SK-N-SH (cell line): ENCODE measurements around the gene TM7SF2. TPM values are rescaled to one million over a fixed set of nuclear protein-coding genes. Genes with fewer than 3 reads are reported as not detected.

Source experiments
- CTCF ChIA-PET: fragments of 300-600, 350-600 bp; formaldehyde crosslinking; extraction: SDS; loops from one replicate; lab custom pipeline; 2021; lab: Yijun Ruan, JAX
- POLR2A ChIA-PET: fragments of 350-600 bp; sonication (Branson Sonifier 250); formaldehyde crosslinking; extraction: SDS; loops from one replicate; lab custom pipeline; 2020; ENCODE audit warnings: antibody characterized with exemption, inconsistent platforms; lab: Yijun Ruan, JAX
- DNase-seq: peaks from one replicate; pipeline ENCODE4 v3.0.0; 2012
- H2AFZ ChIP-seq: fragments of 200-600 bp; sonication (generic); 2 replicates; pipeline ENCODE4 v1.8.1; 2016; ENCODE audit warnings: antibody characterized with exemption, mild to moderate bottlenecking, low read depth
- H3F3A ChIP-seq: fragments of 200-600 bp; sonication (generic); replicated peaks from 2 replicates; pipeline ENCODE3; 2016; ENCODE audit warnings: antibody characterized with exemption, mild to moderate bottlenecking; ENCODE audit not compliant: insufficient read depth
- H3K27ac ChIP-seq, 2 experiments: fragments of 200-500 bp in 1 of 2; fragments of 200-600 bp in 1 of 2; sonication (Bioruptor generic) in 1 of 2; sonication (generic), shearing (Covaris generic) in 1 of 2; 2 replicates each; pipeline versions ENCODE4 v1.5.1 to v1.6.1; 2014 to 2016; ENCODE audit warnings: low read depth in 2 of 2, inconsistent platforms in 1 of 2, low read length in 1 of 2, mild to moderate bottlenecking in 1 of 2, mixed read lengths in 1 of 2
- H3K27me3 ChIP-seq: fragments of 200-600 bp; sonication (generic), shearing (Covaris generic); 2 replicates; pipeline ENCODE4 v1.6.1; 2016; ENCODE audit warnings: mixed run types; ENCODE audit not compliant: insufficient read depth
- H3K36me3 ChIP-seq, 2 experiments: fragments of 200-500 bp in 1 of 2; fragments of 200-600 bp in 1 of 2; sonication (Bioruptor generic) in 1 of 2; sonication (generic) in 1 of 2; replicated peaks in 1 of 2; 2 replicates each; pipeline versions ENCODE3 to v1.5.1; 2014 to 2016; ENCODE audit warnings: low read length in 1 of 2, mild to moderate bottlenecking in 1 of 2; ENCODE audit not compliant: insufficient read depth in 2 of 2, control insufficient read depth in 1 of 2
- H3K4me1 ChIP-seq, 2 experiments: fragments of 200-500 bp in 1 of 2; fragments of 200-600 bp in 1 of 2; sonication (Bioruptor generic) in 1 of 2; sonication (generic), shearing (Covaris generic) in 1 of 2; 2 replicates each; pipeline versions ENCODE4 v1.5.1 to v1.6.1; 2014 to 2016; ENCODE audit warnings: low read depth in 1 of 2, low read length in 1 of 2, mixed run types in 1 of 2; ENCODE audit not compliant: insufficient read depth in 2 of 2, control insufficient read depth in 1 of 2
- H3K4me2 ChIP-seq: fragments of 200-600 bp; sonication (generic), shearing (Covaris generic); 2 replicates; pipeline ENCODE4 v1.6.1; 2017; ENCODE audit warnings: mixed run types
- H3K4me3 ChIP-seq, 2 experiments: fragments of 200-500 bp in 1 of 2; fragments of 200-600 bp in 1 of 2; sonication (Bioruptor generic) in 1 of 2; sonication (generic), shearing (Covaris generic) in 1 of 2; 2 replicates each; pipeline versions ENCODE4 v1.5.1 to v1.8.1; 2014 to 2016; ENCODE audit warnings: low read depth in 2 of 2, inconsistent platforms in 1 of 2, low read length in 1 of 2, mild to moderate bottlenecking in 1 of 2, mixed read lengths in 1 of 2, moderate library complexity in 1 of 2
- H3K79me2 ChIP-seq: fragments of 200-600 bp; sonication (generic); 2 replicates; pipeline ENCODE4 v1.8.1; 2017; ENCODE audit warnings: mild to moderate bottlenecking; ENCODE audit not compliant: insufficient read depth
- H3K9ac ChIP-seq: fragments of 200-600 bp; sonication (generic); 2 replicates; pipeline ENCODE4 v1.6.1; 2017; ENCODE audit warnings: mixed run types
- H3K9me2 ChIP-seq: fragments of 200-600 bp; sonication (generic); 2 replicates; pipeline ENCODE4 v1.6.1; 2017; ENCODE audit warnings: mixed run types
- H3K9me3 ChIP-seq: fragments of 200-600 bp; sonication (generic); 2 replicates; pipeline ENCODE4 v1.6.1; 2017; ENCODE audit warnings: mixed run types, mild to moderate bottlenecking, moderate library complexity
- H4K20me1 ChIP-seq: fragments of 200-600 bp; sonication (generic); 2 replicates; pipeline ENCODE4 v1.6.1; 2017; ENCODE audit warnings: mild to moderate bottlenecking, mixed run types; ENCODE audit not compliant: insufficient read depth
- CHD2 ChIP-seq: fragments of 150-350 bp; IDR thresholded peaks from 2 replicates; pipeline ENCODE4 v1.6.1; 2018; ENCODE audit warnings: low read length; ENCODE audit not compliant: partially characterized antibody
- EP300 ChIP-seq, 2 experiments: IDR thresholded peaks; 2 replicates each; pipeline versions ENCODE4 v1.4.0 to v1.6.1; 2012; ENCODE audit warnings: borderline replicate concordance in 1 of 2, low read depth in 1 of 2, low read length in 1 of 2
- FOSL2 ChIP-seq: IDR thresholded peaks from 2 replicates; pipeline ENCODE4 v1.4.0; 2012; ENCODE audit warnings: low read depth, mild to moderate bottlenecking, moderate library complexity, borderline replicate concordance
- FOXJ3 ChIP-seq: sonication (generic); formaldehyde crosslinking; IDR thresholded peaks from 2 replicates; pipeline ENCODE4 v1.5.1; 2020; ENCODE audit warnings: mild to moderate bottlenecking, missing genetic modification reagents
- GATA2 ChIP-seq: sonication (generic); formaldehyde crosslinking; IDR thresholded peaks from 2 replicates; pipeline ENCODE4 v1.5.0; 2020; ENCODE audit warnings: mild to moderate bottlenecking, missing genetic modification reagents
- IRF3 ChIP-seq: fragments of 150-350 bp; IDR thresholded peaks from 2 replicates; pipeline ENCODE4 v1.6.1; 2016; ENCODE audit warnings: mild to moderate bottlenecking, low read depth, low read length
- MEF2A ChIP-seq: IDR thresholded peaks from 2 replicates; pipeline ENCODE4 v1.4.0; 2012; ENCODE audit warnings: low read depth, borderline replicate concordance
- MXI1 ChIP-seq: IDR thresholded peaks from 2 replicates; pipeline ENCODE4 v1.6.1; 2012; ENCODE audit warnings: mild to moderate bottlenecking, low read depth, low read length, improper control_type of control experiment
- NFIC ChIP-seq: IDR thresholded peaks from 2 replicates; pipeline ENCODE4 v1.4.0; 2012; ENCODE audit warnings: borderline replicate concordance
- NRF1 ChIP-seq: IDR thresholded peaks from 2 replicates; pipeline ENCODE4 v1.6.1; 2012; ENCODE audit warnings: low read depth, mild to moderate bottlenecking, low read length
- POLR2AphosphoS5 ChIP-seq: IDR thresholded peaks from 2 replicates; pipeline ENCODE4 v1.6.1; 2012; ENCODE audit warnings: low read depth, low read length
- RFX5 ChIP-seq: IDR thresholded peaks from 2 replicates; pipeline ENCODE4 v1.6.1; 2012; ENCODE audit warnings: mild to moderate bottlenecking, improper control_type of control experiment, low read length
- RXRA ChIP-seq: IDR thresholded peaks from 2 replicates; pipeline ENCODE4 v1.4.0; 2012; ENCODE audit warnings: low read depth, mild to moderate bottlenecking, borderline replicate concordance
- SIN3A ChIP-seq: IDR thresholded peaks from 2 replicates; pipeline ENCODE4 v1.6.1; 2012; ENCODE audit warnings: low read depth, mild to moderate bottlenecking, low read length, moderate library complexity, borderline replicate concordance
- SMC3 ChIP-seq: IDR thresholded peaks from 2 replicates; pipeline ENCODE4 v1.6.1; 2012; ENCODE audit warnings: low read depth, low read length, improper control_type of control experiment
- TAF1 ChIP-seq: IDR thresholded peaks from 2 replicates; pipeline ENCODE4 v1.6.1; 2012; ENCODE audit warnings: low read depth, mild to moderate bottlenecking, low read length, moderate library complexity, borderline replicate concordance
- TEAD4 ChIP-seq: IDR thresholded peaks from 2 replicates; pipeline ENCODE4 v1.4.0; 2012; ENCODE audit warnings: mild to moderate bottlenecking, borderline replicate concordance; ENCODE audit not compliant: insufficient read depth
- USF1 ChIP-seq: IDR thresholded peaks from 2 replicates; pipeline ENCODE4 v1.4.0; 2012; ENCODE audit warnings: low read depth, borderline replicate concordance
- YY1 ChIP-seq: IDR thresholded peaks from 2 replicates; pipeline ENCODE4 v1.4.0; 2012; ENCODE audit warnings: low read depth, mild to moderate bottlenecking
- ZBTB33 ChIP-seq: IDR thresholded peaks from 2 replicates; pipeline ENCODE4 v1.4.0; 2012; ENCODE audit warnings: low read depth, borderline replicate concordance
- WGBS: methylation state at CpG from one replicate; pipeline ENCODE4 v1.1.6; 2017; ENCODE audit warnings: low lambda C conversion rate; 5-methylcytosine and 5-hydroxymethylcytosine counted together
- polyA plus RNA-seq, 3 experiments: library from polyadenylated mRNA; depleted of rRNA; stranded (reverse); fragments of >200 nt; gene quantifications; 2 replicates each; pipeline ENCODE4 v1.2.3, GENCODE V29; 2012

The TM7SF2 gene
- polyA plus RNA-seq, 1 of the 3 experiments (the other 2 are of a cell fraction) = 87.8 TPM

GRCh38 chr11:65151331-65151899, 39.7 kb downstream of the TM7SF2 start:
- Histone ChIP-seq H3F3A (peaks cover 14% of the 10 kb centered on the region), H4K20me1 (no peaks in the 10 kb centered on the region), H3K27ac (peak overlapping the region in 1 of 2 experiments; percentile 76; a peak in 2 of 4 replicates), H3K4me2 (no peak overlapping the region), H3K9me2 (no peaks in the 10 kb centered on the region), H2AFZ (no peak overlapping the region), H3K9me3 (no peaks in the 10 kb centered on the region), H3K4me1 (peaks cover 11% of the 10 kb centered on the region in 2 experiments; a peak in 2 of 4 replicates), H3K9ac (no peak overlapping the region), H3K36me3 (no peaks in the 10 kb centered on the region), H3K27me3 (no peaks in the 10 kb centered on the region), H3K79me2 (no peaks in the 10 kb centered on the region), H3K4me3 (no peak overlapping the region)
- 88% methylated on average over 3 of the region's 3 CpGs for WGBS
- no peak for DNase-seq
- no peak for TF ChIP-seq NRF1
- no peak for TF ChIP-seq EP300 (IDR thresholded peaks at IDR 0.05; ENCODE audit: borderline replicate concordance in 1 of 2, low read depth in 1 of 2, low read length in 1 of 2)
- no peak for TF ChIP-seq RXRA
- no peak for TF ChIP-seq IRF3
- no peak for TF ChIP-seq RFX5
- TF ChIP-seq FOXJ3 (CRISPR knock-in tag) = no peak
- TF ChIP-seq SIN3A = no peak
- TF ChIP-seq ZBTB33 = no peak
- no peak for TF ChIP-seq FOSL2
- TF ChIP-seq MXI1 = no peak
- TF ChIP-seq TEAD4 = no peak
- TF ChIP-seq CHD2 = no peak
- no peak for TF ChIP-seq YY1
- TF ChIP-seq TAF1 = no peak
- TF ChIP-seq USF1 = no peak
- TF ChIP-seq GATA2 (CRISPR knock-in tag) = no peak
- no peak for TF ChIP-seq SMC3
- TF ChIP-seq NFIC = no peak
- TF ChIP-seq POLR2AphosphoS5 = no peak
- TF ChIP-seq MEF2A = no peak
- CTCF ChIA-PET = interaction anchor here (0.7 kb wide), 1 partner anchor 178 kb away, joined by 3 read pairs; no protein-coding TSS in a partner anchor
- POLR2A ChIA-PET = no interaction called here
